Measurements from ENCODE around the gene TTYH2. TPM values are rescaled to one million over a fixed set of nuclear protein-coding genes. Genes with fewer than 3 reads are reported as not detected.

TTYH2 gene
- total and polyA plus RNA-seq, 10 of the 15 experiments (the other 5 are each of a cell fraction or from before 2014, with no cell fraction given), result 0.26 to 25.2 (median 6.6) TPM

- ChIA-PET POLR2A (interaction anchor here (0.6 kb wide), 1 partner anchor 53 kb away, joined by 3 read pairs; no protein-coding TSS in a partner anchor), SMC1A (ENCODE audit: uncharacterized antibody, unreplicated experiment) (interaction anchor here (1.4 kb wide), 1 partner anchor 20 kb away, joined by 5 read pairs; no protein-coding TSS in a partner anchor), CTCF (no interaction called here), RAD21 (ENCODE audit: unreplicated experiment) (no interaction called here)
- no peak overlapping the region for H3K4me2 ChIP-seq (ENCODE audit: control insufficient read depth, insufficient read depth)
- peaks cover 0 to 2% of the 10 kb centered on the region in 2 experiments; a peak in 2 of 4 replicates for H3K36me3 ChIP-seq (ENCODE audit: control insufficient read depth in 2 of 2, insufficient read depth in 2 of 2, low read length in 1 of 2)
- H3K4me3 ChIP-seq, result no peak overlapping the region
- H2AFZ ChIP-seq (ENCODE audit: control insufficient read depth, low read depth, low read length), result no peak overlapping the region
- no peak for FAIRE-seq
- no peak for DNase-seq (ENCODE audit: low read depth, low spot score)
- no peak overlapping the region for H3K27ac ChIP-seq (ENCODE audit: control insufficient read depth, insufficient read depth)
- H3K9ac ChIP-seq (ENCODE audit: control insufficient read depth, insufficient read depth, low read length), result no peak overlapping the region
- BruUV-seq (replicated peaks), result no TSS peak
- in situ Hi-C loops (cut with MboI) (no loop called here), intact Hi-C loops (cut with micrococcal nuclease; ENCODE audit: unreplicated experiment) (no loop called here)
- ATAC-seq, result no peak
- no peaks in the 10 kb centered on the region for H4K20me1 ChIP-seq (ENCODE audit: control insufficient read depth, insufficient read depth)
- no peaks in the 10 kb centered on the region for H3K4me1 ChIP-seq (ENCODE audit: control insufficient read depth, insufficient read depth, low read length)
- TF ChIP-seq FOXM1 (IDR thresholded peaks at IDR 0.05; ENCODE audit: low read depth, low read length) (no peak), E2F4 (IDR thresholded peaks at IDR 0.05; ENCODE audit: low read depth, low read length) (no peak), RAD21 (IDR thresholded peaks at IDR 0.05; ENCODE audit: insufficient read depth, low read depth, low read length) (no peak), RFX5 (IDR thresholded peaks at IDR 0.05; ENCODE audit: low read depth, low read length) (no peak), YY1 (IDR thresholded peaks at IDR 0.05; ENCODE audit: low read depth, low read length) (no peak), RELB (IDR thresholded peaks at IDR 0.05; ENCODE audit: low read depth) (no peak), SKIL (IDR thresholded peaks at IDR 0.05; ENCODE audit: low read depth, poor library complexity, severe bottlenecking) (no peak)
- no peaks in the 10 kb centered on the region for H3K79me2 ChIP-seq (ENCODE audit: control insufficient read depth, insufficient read depth, low read length)
- no peaks in the 10 kb centered on the region for H3K27me3 ChIP-seq (replicated peaks in 1 of 2; ENCODE audit: control insufficient read depth in 2 of 2, insufficient read depth in 2 of 2, low read length in 1 of 2)
- no peaks in the 10 kb centered on the region; the same call in 2 of the 3 replicates for H3K9me3 ChIP-seq (replicated peaks; ENCODE audit: control insufficient read depth, insufficient read depth, low read length)
- WGBS (ENCODE audit: insufficient coverage, insufficient replicate concordance, low lambda C conversion rate, missing lambda C conversion rate), result 43% methylated on average over 10 of the region's 10 CpGs
These were observed 28.1 kb downstream of the TTYH2 start for GRCh38 chr17:74241431-74241830.

Measured in GM12878 (cell line).